ENCODE data around the gene TNNT1. TPM values are rescaled to one million over a fixed set of nuclear protein-coding genes. Genes with fewer than 3 reads are reported as not detected.

TNNT1 gene
- total RNA-seq, 4 donors from 2014 or later: 4.4 TPM; not detected in 3

- no peaks in the 10 kb centered on the region for H3K9me3 ChIP-seq
- no peak overlapping the region for H3K4me3 ChIP-seq
- WGBS, 2 donors (ENCODE audit: low coverage in 1 of 2): 26 to 60% methylated on average over 4 to 7 of the region's 14 CpGs
- TF ChIP-seq POLR2A (IDR thresholded peaks at IDR 0.05): no peak
- TF ChIP-seq CTCF (IDR thresholded peaks at IDR 0.05): peak in 1 of 4 experiments; percentile 46
- TF ChIP-seq POLR2AphosphoS5 (IDR thresholded peaks at IDR 0.05): no peak
- TF ChIP-seq EP300 (IDR thresholded peaks at IDR 0.05): no peak
- no peaks in the 10 kb centered on the region for H3K36me3 ChIP-seq
- peaks cover 78% of the 10 kb centered on the region for H3K27me3 ChIP-seq
- ATAC-seq: no peak
- H3K27ac ChIP-seq: no peak overlapping the region
- no peaks in the 10 kb centered on the region for H3K4me1 ChIP-seq
Observed at GRCh38 chr19:55132453-55133129, 16.4 kb downstream of the TNNT1 start.

GRCh38 chr19:55131421-55131820 lies 17.6 kb downstream of the TNNT1 start:
- Histone ChIP-seq H3K4me3 (no peak overlapping the region), H3K9me3 (no peaks in the 10 kb centered on the region), H3K36me3 (no peaks in the 10 kb centered on the region), H3K4me1 (no peaks in the 10 kb centered on the region), H3K27me3 (peaks cover 76% of the 10 kb centered on the region), H3K27ac (no peak overlapping the region)
- 65 to 80% methylated on average over 9 to 15 of the region's 16 CpGs for WGBS, 2 donors (ENCODE audit: low coverage in 1 of 2)
- TF ChIP-seq EP300 (IDR thresholded peaks at IDR 0.05) (no peak), POLR2AphosphoS5 (IDR thresholded peaks at IDR 0.05) (no peak), POLR2A (IDR thresholded peaks at IDR 0.05) (no peak), CTCF (IDR thresholded peaks at IDR 0.05) (no peak)
- no peak for ATAC-seq

GRCh38 chr19:55119053-55119452 lies 30.0 kb downstream of the TNNT1 start:
- TF ChIP-seq CTCF (IDR thresholded peaks at IDR 0.05) (no peak), POLR2A (IDR thresholded peaks at IDR 0.05) (no peak), EP300 (IDR thresholded peaks at IDR 0.05) (no peak), POLR2AphosphoS5 (IDR thresholded peaks at IDR 0.05) (no peak)
- H3K4me1 ChIP-seq: peaks cover 0 to 34% (median 27%) of the 10 kb centered on the region in 3 donors
- H3K4me3 ChIP-seq: no peak overlapping the region
- H3K9me3 ChIP-seq: no peaks in the 10 kb centered on the region
- H3K27ac ChIP-seq: no peak overlapping the region
- peaks cover 7% of the 10 kb centered on the region for H3K27me3 ChIP-seq
- no peak for ATAC-seq
- WGBS, 2 donors (ENCODE audit: low coverage in 1 of 2): 42 to 78% methylated on average over 2 to 12 of the region's 14 CpGs
- H3K36me3 ChIP-seq: no peaks in the 10 kb centered on the region

GRCh38 chr19:55118401-55118991 lies 30.5 kb downstream of the TNNT1 start:
- Histone ChIP-seq H3K4me1 (peaks cover 0 to 40% (median 28%) of the 10 kb centered on the region in 3 donors), H3K9me3 (no peaks in the 10 kb centered on the region), H3K27me3 (peaks cover 2% of the 10 kb centered on the region), H3K4me3 (peak overlapping the region; percentile 36 to 79), H3K27ac (peak overlapping the region in 3 of 4 donors; percentile 96 to 98 (median 98)), H3K36me3 (no peaks in the 10 kb centered on the region)
- ATAC-seq: no peak
- whole genome bisulfite sequencing, 2 donors (ENCODE audit: low coverage in 1 of 2): 18% methylated on average over 5 of the region's 22 CpGs; no CpG with 5 or more reads in 1 of the 2 donors
- TF ChIP-seq POLR2A (IDR thresholded peaks at IDR 0.05) (no peak), CTCF (IDR thresholded peaks at IDR 0.05) (no peak), EP300 (IDR thresholded peaks at IDR 0.05) (no peak)
